PC-9 (cell line): ENCODE results near the gene METTL26. TPM values are rescaled to one million over a fixed set of nuclear protein-coding genes. Genes with fewer than 3 reads are reported as not detected.

ENCODE experiments used
- BruUV-seq: library from RNA; stranded (reverse); fragments of 400-500 nt; replicated peaks from 2 replicates; lab custom pipeline; 2021; lab: Mats Ljungman, UMichigan
- CTCF ChIA-PET: fragments of 300-600 bp; sonication (Branson Sonifier 250); formaldehyde crosslinking; loops from one replicate; lab custom pipeline; 2022; ENCODE audit warnings: antibody characterized with exemption; lab: Charles Lee
- POLR2A ChIA-PET: fragments of 300-600 bp; sonication (Branson Sonifier 250); formaldehyde crosslinking; loops from one replicate; lab custom pipeline; 2022; ENCODE audit warnings: antibody characterized with exemption; ENCODE audit not compliant: unreplicated experiment; lab: Charles Lee
- DNase-seq, 2 experiments: peaks; one replicate each; pipeline versions ENCODE4 v3.0.0 to v3.0.0-alpha.2; 2015 to 2022; ENCODE audit warnings: mixed read lengths in 1 of 2
- H2AFZ ChIP-seq: fragments of 200-600 bp; sonication (generic); 2 replicates; pipeline ENCODE4 v1.8.1; 2017; ENCODE audit warnings: antibody characterized with exemption
- H3F3A ChIP-seq: fragments of 200-600 bp; sonication (generic); 2 replicates; pipeline ENCODE4 v1.8.1; 2017; ENCODE audit warnings: antibody characterized with exemption, mild to moderate bottlenecking, low read depth; ENCODE audit not compliant: insufficient read depth
- H3K27ac ChIP-seq: fragments of 200-600 bp; sonication (generic); 2 replicates; pipeline ENCODE4 v1.6.1; 2016; ENCODE audit warnings: mixed run types
- H3K27me3 ChIP-seq: fragments of 200-600 bp; sonication (generic); 2 replicates; pipeline ENCODE4 v1.6.1; 2016; ENCODE audit warnings: low read depth, mixed run types; ENCODE audit not compliant: insufficient read depth
- H3K36me3 ChIP-seq: fragments of 200-600 bp; sonication (generic); 2 replicates; pipeline ENCODE4 v1.6.1; 2016; ENCODE audit warnings: low read depth, mixed run types
- H3K4me1 ChIP-seq: fragments of 200-600 bp; sonication (generic); replicated peaks from 2 replicates; pipeline ENCODE4 v1.6.1; 2016; ENCODE audit warnings: mixed run types; ENCODE audit not compliant: insufficient read depth
- H3K4me2 ChIP-seq: fragments of 200-600 bp; sonication (generic); 2 replicates; pipeline ENCODE4 v1.6.1; 2017; ENCODE audit warnings: mixed run types
- H3K4me3 ChIP-seq: fragments of 200-600 bp; sonication (generic); 2 replicates; pipeline ENCODE4 v1.6.1; 2016; ENCODE audit warnings: mixed run types
- H3K79me2 ChIP-seq: fragments of 200-600 bp; sonication (generic); 2 replicates; pipeline ENCODE4 v1.6.1; 2017; ENCODE audit warnings: low read depth, mixed run types
- H3K9me2 ChIP-seq: fragments of 200-600 bp; sonication (generic); 2 replicates; pipeline ENCODE4 v1.8.1; 2017; ENCODE audit warnings: mild to moderate bottlenecking; ENCODE audit not compliant: insufficient read depth
- H3K9me3 ChIP-seq: fragments of 200-600 bp; sonication (generic); 2 replicates; pipeline ENCODE4 v1.8.1; 2016; ENCODE audit warnings: low read depth; ENCODE audit not compliant: insufficient read depth
- H4K20me1 ChIP-seq: fragments of 200-600 bp; sonication (generic); 2 replicates; pipeline ENCODE4 v1.8.1; 2017; ENCODE audit not compliant: insufficient read depth
- EZH2 ChIP-seq: fragments of 200-600 bp; sonication (generic); IDR thresholded peaks from 2 replicates; pipeline ENCODE4 v1.8.0; 2017; ENCODE audit warnings: antibody characterized with exemption, low read depth
- intact Hi-C: fragments of 100-400 bp; cut with micrococcal nuclease; formaldehyde crosslinking; loops from one replicate; pipeline ENCODE4 v1.10.0; 2022; ENCODE audit not compliant: unreplicated experiment
- total RNA-seq: library from RNA; stranded (reverse); gene quantifications from 2 replicates; pipeline ENCODE4 v1.2.3, GENCODE V29; 2021
- TF ChIP-seq, protein P1 (sequence below): fragments of 200-600 bp; sonication (generic); conservative IDR thresholded peaks from 2 replicates; pipeline ENCODE4 v1.6.1; 2017; ENCODE audit warnings: mixed run types, antibody characterized with exemption, mild to moderate bottlenecking, moderate library complexity

METTL26 gene
- total RNA-seq, 1 experiment from 2014 or later: 144 TPM

DNA sequence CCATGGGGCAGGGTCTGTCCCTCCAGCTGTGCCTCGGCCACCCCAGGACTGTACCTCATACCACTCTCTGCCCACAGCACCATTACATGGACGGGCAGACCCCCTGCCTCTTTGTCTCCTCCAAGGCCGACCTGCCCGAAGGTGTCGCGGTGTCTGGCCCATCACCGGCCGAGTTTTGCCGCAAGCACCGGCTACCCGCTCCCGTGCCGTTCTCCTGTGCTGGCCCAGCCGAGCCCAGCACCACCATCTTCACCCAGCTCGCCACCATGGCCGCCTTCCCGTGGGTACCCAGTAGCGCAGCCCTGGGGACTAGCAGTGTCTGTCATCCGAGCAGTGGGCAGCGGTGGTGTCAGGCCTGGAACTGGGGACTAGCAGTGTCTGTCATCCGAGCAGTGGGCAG lies 36.7 kb upstream of the METTL26 start:
- CTCF ChIA-PET: no interaction called here
- no peaks in the 10 kb centered on the region; the same call in 1 of the 2 replicates for H4K20me1 ChIP-seq
- H3K4me3 ChIP-seq: no peak overlapping the region
- H3K79me2 ChIP-seq: peaks cover 21% of the 10 kb centered on the region
- peaks cover 5% of the 10 kb centered on the region; the same call in 1 of the 2 replicates for H3K4me1 ChIP-seq
- H3K27ac ChIP-seq: no peak overlapping the region
- no peaks in the 10 kb centered on the region for H3K9me2 ChIP-seq
- intact Hi-C loops: no loop called here
- no peak for DNase-seq
- H3K4me2 ChIP-seq: no peak overlapping the region
- TF ChIP-seq EZH2: no peak
- TF ChIP-seq, protein P1, sequence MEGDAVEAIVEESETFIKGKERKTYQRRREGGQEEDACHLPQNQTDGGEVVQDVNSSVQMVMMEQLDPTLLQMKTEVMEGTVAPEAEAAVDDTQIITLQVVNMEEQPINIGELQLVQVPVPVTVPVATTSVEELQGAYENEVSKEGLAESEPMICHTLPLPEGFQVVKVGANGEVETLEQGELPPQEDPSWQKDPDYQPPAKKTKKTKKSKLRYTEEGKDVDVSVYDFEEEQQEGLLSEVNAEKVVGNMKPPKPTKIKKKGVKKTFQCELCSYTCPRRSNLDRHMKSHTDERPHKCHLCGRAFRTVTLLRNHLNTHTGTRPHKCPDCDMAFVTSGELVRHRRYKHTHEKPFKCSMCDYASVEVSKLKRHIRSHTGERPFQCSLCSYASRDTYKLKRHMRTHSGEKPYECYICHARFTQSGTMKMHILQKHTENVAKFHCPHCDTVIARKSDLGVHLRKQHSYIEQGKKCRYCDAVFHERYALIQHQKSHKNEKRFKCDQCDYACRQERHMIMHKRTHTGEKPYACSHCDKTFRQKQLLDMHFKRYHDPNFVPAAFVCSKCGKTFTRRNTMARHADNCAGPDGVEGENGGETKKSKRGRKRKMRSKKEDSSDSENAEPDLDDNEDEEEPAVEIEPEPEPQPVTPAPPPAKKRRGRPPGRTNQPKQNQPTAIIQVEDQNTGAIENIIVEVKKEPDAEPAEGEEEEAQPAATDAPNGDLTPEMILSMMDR: no peak
- no peak overlapping the region for H2AFZ ChIP-seq
- POLR2A ChIA-PET: no interaction called here
- no TSS peak for BruUV-seq
- no peaks in the 10 kb centered on the region for H3K27me3 ChIP-seq
- H3F3A ChIP-seq: peaks cover 6% of the 10 kb centered on the region; the same call in 1 of the 2 replicates
- no peaks in the 10 kb centered on the region for H3K36me3 ChIP-seq
- no peaks in the 10 kb centered on the region for H3K9me3 ChIP-seq

DNA sequence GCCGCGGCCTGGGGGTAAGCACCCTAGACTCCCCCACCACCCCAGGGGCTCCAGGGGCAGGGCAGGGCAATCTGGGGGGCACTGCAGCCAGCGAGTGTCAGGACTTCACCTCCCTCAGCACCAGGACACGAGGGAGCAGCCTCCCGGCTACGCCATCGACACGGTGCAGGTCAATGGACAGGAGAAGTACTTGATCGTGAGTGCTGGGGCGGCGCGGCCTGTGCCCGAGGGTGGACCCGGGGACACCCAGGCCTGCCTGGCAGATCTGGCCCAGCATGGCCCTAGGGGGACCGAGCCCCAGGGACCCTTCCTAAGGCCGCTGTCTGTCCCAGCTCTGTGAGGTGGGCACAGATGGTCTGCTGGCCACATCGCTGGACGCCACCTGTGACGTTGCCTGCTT lies 36.3 kb upstream of the METTL26 start:
- no peak overlapping the region for H3K27ac ChIP-seq
- no peak for DNase-seq
- CTCF ChIA-PET: no interaction called here
- no peak overlapping the region for H2AFZ ChIP-seq
- H3K9me3 ChIP-seq: no peaks in the 10 kb centered on the region
- H3K36me3 ChIP-seq: no peaks in the 10 kb centered on the region
- H3K4me2 ChIP-seq: no peak overlapping the region
- H3F3A ChIP-seq: peaks cover 9% of the 10 kb centered on the region; the same call in 1 of the 2 replicates
- TF ChIP-seq EZH2: no peak
- TF ChIP-seq, protein P1: no peak
- peaks cover 21% of the 10 kb centered on the region for H3K79me2 ChIP-seq
- POLR2A ChIA-PET: interaction anchor here (0.5 kb wide), 1 partner anchor 633 kb away, joined by 4 read pairs; no protein-coding TSS in a partner anchor
- H4K20me1 ChIP-seq: no peaks in the 10 kb centered on the region; the same call in 1 of the 2 replicates
- H3K4me1 ChIP-seq: peaks cover 9% of the 10 kb centered on the region; the same call in 1 of the 2 replicates
- no peaks in the 10 kb centered on the region for H3K27me3 ChIP-seq
- H3K4me3 ChIP-seq: no peak overlapping the region
- BruUV-seq: no TSS peak
- no peaks in the 10 kb centered on the region for H3K9me2 ChIP-seq
- intact Hi-C loops: no loop called here

DNA sequence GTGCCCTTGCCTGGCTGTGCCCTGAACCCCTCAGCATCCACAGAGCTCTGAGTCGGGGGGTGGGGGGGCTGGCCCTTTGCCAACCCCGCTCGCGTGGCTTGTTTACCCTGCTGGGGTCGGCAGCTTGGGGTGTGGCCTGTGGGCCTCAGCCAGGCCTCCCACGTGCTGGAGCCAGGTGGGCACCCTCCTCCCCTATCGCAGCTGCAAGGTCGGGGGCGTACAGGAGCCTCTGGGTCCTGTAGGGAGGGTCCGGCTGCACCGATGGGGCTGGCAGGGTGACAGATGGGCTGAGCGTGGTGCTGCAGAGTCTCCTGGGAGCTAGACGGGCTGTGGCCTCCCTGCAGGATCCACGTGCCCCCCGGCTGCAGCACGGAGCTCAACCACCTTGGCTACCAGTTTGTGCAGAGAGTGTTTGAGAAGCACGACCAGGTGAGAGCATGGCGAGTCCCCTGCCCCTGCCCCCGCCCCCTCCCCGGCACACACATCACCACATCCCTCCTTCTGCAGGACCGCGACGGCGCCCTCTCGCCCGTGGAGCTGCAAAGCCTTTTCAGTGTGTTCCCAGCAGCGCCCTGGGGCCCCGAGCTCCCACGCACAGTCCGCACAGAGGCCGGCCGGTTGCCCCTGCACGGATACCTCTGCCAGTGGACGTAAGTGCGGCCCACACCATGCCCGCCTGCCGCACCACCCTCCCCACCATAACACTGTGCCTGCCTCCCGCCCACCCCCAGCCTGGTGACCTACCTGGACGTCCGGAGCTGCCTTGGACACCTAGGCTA lies 35.4 kb upstream of the METTL26 start:
- BruUV-seq: no TSS peak
- Histone ChIP-seq H3K27ac (no peak overlapping the region), H2AFZ (no peak overlapping the region), H3K9me3 (no peaks in the 10 kb centered on the region), H3K4me2 (no peak overlapping the region), H3K4me1 (peaks cover 9% of the 10 kb centered on the region; the same call in 1 of the 2 replicates), H3K4me3 (no peak overlapping the region), H3F3A (peaks cover 16% of the 10 kb centered on the region; the same call in 1 of the 2 replicates), H3K79me2 (peaks cover 21% of the 10 kb centered on the region), H3K36me3 (no peaks in the 10 kb centered on the region), H3K9me2 (no peaks in the 10 kb centered on the region), H4K20me1 (no peaks in the 10 kb centered on the region; the same call in 1 of the 2 replicates), H3K27me3 (no peaks in the 10 kb centered on the region)
- DNase-seq: no peak
- ChIA-PET POLR2A (interaction anchor here (0.6 kb wide), 1 partner anchor 37 kb away, joined by 4 read pairs; no protein-coding TSS in a partner anchor), CTCF (interaction anchor here (0.6 kb wide), 1 partner anchor 334 kb away, joined by 6 read pairs; no protein-coding TSS in a partner anchor)
- intact Hi-C loops: no loop called here
- TF ChIP-seq, protein P1: no peak
- no peak for TF ChIP-seq EZH2
